ENCODE measurements around the gene WDTC1.
"Not testable (repeated sequence)": the region's sequence is repeated elsewhere in the genome, so short reads cannot be mapped to it uniquely, and the experiment has no call there.

The WDTC1 gene

DNA sequence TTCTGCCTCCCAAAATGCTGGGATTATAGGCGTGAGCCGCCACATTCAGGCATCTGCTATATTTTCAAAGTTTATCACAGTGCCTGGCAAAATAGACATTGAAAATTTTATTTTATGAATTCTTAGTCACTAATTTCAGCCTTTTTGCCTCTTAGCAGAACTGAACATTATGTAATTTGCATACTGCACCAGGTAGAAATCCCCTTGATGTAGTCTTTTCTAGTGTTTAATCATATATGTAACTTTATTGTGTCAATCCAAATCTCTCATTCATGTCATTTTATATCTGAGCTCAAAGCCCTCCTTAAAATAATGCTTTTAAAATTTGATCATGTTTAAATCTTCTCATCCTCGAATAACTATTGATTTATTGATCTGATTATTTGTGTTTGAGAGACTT lies 19.2 kb downstream of the WDTC1 start:
- DNase-seq: no peak

DNA sequence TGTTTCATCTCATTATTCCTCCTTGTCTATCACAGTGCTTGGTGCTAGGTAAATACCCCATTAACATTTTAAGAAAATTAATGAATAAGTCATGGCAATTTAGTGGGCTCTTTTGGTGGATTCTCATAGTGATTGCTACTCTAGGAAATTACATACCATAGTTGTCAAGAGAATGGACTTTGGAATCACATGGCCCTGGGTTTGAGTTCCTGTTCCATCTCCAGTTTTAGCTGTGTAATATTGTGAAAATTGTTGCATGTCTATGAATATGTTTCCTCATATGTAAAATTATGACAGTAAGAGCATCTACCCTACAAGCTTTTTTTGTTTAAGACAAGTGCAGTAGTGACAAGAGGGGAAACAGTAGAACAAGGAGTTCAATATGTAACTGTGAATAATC lies 20.7 kb downstream of the WDTC1 start:
- no peak for DNase-seq

DNA sequence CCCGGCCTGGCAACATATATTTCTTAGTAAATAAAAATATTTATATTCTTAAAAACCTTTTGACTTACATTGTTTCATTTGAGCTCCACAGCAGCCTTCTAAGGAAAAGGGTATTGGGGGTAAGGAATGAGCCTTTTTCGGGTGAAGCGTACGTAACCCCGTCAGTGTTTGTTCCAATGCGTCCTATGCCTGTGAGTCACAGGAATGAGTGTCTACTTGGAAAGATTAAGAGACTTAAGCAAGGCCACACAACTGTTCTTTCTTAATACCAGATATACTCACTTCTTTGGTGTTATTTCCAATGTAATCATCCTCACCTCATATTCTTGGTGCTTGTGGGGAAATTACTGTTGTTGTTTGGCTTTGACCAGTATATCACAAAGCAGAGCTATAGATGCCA lies 22.7 kb downstream of the WDTC1 start:
- no peak for DNase-seq

DNA sequence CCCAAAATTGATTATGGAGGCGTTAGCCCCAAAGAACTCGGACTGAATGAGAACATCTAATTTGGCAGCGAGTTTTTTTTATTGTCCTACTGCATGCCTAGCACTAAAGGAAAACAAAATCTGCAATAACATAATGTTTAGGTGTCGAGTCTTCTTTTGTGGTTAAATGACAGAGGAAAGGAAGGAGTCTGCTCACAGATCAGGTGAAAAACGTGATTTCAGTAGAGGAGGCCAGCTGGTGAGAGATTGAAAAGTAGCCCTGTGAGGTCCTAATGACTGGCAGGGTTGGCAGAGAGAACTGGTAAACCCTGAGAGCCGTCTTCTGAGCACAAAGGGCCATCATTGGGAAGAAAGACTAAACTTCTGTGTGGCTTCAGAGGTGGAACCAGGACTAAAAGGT lies 24.2 kb downstream of the WDTC1 start:
- DNase-seq: no peak

DNA sequence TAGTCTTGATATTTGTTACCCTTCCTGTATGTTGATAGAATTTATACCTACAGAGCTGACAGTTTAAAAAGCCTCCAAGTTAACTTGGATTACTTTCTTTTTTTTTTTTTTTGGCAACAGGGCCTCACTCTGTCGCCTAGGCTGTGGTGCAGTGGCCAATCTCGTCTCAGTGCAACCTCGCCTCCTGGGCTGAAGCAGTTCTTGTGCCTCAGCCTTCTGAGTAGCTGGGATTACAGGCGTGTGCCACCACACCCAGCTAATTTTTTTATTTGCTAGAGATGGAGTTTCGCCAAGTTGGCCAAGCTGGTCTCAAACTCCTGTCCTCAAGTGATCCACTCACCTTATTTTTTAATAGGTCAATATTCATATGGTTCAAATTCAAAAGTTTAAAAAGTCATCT lies 32.7 kb downstream of the WDTC1 start:
- no peak for DNase-seq

DNA sequence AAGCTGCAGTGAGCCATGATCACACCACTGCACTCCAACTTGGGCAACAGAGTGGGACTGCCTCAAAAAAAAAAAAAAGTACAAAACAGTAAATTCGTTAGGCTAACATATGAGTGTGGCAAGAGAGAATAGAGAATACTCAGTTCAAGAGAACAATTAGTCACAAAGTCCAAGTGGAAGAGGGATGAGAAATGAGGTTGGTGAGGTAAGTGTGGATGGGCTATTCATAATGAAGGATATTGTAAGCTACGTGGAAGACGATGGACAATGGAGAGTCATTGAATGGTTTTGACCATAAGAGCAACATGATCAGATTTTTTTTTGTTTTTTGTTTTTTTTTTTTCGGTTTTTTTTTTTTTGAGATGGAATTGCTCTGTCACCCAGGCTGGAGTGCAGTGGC lies 34.8 kb downstream of the WDTC1 start:
- no peak for DNase-seq

DNA sequence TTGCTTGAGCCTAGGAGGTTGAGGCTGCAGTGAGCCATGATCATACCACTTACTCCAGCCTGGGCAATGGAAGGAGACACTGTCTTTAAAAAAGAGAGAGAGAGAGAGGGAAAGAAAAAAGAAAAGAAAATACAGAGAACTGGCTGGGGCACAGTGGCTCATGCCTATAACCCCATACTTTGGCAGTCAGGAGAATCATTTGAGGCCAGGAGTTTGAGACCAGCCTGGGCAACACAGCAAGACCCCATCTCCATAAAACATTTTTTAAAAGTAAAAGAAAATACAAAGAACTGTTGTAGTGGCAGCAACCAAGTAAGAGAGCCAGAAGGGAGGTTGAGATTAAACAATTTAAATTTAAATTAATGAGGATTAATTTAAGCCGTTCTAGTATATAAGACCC lies 39.8 kb downstream of the WDTC1 start:
- no peak for DNase-seq

DNA sequence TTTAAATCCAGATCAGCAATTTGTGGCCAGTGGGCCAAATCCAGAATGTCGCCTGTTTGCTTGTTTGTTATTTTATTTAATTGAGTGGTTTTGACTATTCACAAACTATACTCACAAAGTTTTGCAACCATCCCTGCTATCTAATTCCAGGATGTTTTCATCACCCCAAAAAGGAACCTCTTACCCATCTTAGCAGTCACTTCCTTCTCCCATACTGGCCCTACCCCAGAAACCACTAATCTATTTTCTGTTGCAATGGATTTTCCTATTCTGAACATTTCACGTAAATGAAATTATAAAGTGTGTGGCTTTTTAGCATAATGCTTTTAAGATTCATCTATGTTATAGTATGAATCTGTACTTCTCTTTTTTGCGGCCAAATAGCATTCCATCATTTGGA lies 41.3 kb downstream of the WDTC1 start:
- DNase-seq: no peak

DNA sequence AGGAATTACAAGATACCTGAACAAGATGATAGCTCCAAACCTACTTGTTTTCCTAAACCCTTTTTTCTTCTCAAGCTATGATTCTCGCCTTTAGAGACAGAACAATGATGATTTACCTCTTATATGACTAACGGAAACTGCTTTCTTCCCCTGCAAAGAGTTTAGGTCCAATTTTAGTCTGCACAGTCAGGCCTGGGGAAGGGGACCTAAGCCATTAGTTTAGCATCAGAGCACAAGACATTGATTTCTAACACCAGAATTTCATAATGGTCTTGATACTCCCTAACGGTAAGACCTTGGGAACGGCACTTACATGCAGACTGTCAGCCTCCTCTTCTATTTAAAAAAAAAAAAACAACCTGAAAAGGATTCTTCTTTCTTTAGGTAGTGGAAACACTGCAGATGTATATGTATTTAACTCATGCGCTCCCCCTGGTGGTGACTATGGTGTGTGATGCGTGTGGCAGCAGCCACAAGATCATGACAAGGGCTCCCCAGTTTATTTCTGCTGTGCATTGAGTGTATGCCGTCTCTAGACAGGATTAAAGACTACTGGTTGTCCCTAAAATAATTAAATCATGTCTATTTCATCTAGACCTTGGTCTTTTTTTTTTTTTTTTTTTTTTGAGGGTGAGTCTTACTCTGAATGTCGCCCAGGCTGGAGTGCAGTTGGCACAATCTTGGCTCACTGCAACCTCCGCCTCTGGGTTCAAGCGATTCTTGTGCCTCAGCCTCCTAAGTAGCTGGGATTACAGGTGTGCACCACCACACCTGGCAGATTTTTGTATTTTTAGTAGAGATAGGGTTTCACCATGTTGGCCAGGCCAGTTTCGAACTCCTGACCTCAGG lies 50.2 kb downstream of the WDTC1 start:
- DNase-seq: peak; percentile 93

DNA sequence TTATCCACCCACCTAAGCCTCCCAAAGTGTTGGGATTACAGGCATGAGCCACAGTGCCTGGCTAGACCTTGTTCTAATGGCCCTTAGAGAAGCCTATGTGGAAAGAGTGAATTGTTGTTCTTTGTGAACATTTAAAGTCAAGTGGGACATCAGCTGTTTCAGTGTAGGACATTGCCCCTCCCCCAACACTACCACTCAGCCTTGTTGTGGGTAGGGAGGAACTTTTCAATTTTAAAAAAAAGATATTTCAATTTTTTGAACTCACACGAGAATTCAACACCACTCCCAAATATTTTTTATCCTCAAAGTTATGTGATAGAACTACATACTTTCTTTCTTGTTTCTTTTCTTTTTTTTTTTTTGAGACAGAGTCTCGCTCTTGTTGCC lies 50.8 kb downstream of the WDTC1 start:
- DNase-seq: no peak

DNA sequence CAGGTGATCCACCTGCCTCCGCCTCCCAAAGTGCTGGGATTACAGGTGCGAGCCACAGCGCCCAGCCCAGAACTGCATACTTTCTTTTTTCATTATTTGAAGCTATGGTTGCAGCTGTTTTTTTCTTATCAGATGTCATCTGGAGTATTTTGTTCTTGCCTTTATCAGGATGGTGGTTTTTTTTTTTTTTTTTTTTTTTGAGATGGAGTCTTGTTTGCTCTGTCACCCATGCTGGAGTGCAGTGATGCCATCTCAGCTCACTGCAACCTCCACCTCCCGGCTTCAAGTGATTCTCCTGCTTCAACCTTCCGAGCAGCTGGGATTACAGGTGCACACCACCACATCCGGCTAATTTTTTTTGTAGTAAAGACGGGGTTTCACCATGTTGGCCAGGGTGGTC lies 51.4 kb downstream of the WDTC1 start:
- not testable (repeated sequence) for DNase-seq

DNA sequence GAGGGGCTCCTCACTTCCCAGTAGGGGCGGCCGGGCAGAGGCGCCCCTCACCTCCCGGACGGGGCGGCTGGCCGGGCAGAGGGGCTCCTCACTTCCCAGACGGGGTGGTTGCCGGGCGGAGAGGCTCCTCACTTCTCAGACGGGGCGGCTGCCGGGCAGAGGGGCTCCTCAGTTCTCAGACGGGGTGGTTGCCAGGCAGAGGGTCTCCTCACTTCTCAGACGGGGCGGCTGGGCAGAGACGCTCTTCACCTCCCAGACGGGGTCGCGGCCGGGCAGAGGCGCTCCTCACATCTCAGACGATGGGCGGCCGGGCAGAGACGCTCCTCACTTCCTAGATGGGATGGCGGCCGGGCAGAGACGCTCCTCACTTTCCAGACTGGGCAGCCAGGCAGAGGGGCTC lies 54.7 kb downstream of the WDTC1 start:
- not testable (repeated sequence) for DNase-seq

DNA sequence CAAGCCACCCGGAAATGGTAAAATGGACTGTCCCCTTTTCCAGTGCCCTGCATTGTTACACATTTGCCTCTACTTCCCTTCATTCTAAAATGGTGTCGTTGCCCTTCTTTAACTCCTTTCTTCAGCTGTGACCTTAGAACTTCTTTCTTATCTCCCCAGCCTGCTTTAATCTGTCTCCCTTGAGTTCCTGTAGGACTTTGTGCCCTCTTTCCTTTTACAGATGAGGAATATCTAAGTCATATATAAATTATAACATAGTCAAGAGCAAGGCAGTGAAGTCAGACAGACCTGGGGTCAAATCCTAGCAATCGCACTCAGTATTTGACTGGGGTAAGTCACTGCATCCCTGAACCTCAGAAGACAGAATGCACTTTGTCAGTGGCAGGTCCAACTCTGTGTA lies 56.1 kb downstream of the WDTC1 start:
- DNase-seq: no peak

DNA sequence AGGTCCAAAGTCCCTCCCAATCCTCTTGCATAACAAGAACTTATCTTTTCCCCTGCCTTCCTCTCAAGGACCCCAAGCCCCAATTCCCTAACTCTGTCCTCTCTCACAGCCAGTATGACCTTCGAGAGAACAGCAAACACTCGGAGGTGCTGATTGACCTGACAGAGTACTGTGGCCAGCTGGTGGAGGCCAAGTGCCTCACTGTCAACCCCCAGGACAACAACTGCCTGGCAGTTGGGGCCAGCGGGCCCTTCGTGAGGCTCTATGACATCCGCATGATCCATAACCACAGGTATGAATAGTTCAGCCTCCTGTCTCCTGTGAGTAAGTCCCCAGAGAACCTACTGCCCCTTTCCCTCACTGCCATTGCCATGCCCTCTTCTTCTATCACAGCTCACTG lies 57.7 kb downstream of the WDTC1 start:
- no peak for DNase-seq

DNA sequence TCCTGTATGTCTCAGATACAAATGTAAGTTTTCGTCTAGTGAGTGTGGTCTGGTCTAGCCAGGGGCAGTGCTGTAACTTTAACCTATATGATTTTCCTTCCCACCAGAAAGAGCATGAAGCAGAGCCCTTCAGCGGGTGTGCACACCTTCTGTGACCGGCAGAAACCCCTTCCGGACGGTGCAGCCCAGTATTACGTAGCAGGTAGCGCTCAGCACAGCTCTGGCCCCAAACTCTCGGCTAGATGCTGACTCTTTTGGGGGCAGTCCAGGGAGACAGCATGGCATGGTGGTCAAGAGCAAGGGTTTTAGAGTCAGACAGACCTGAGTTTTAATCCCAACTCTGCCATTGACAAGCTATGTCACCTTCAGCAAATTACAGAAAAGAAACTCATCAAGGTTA lies 59.5 kb downstream of the WDTC1 start:
- DNase-seq: no peak

DNA sequence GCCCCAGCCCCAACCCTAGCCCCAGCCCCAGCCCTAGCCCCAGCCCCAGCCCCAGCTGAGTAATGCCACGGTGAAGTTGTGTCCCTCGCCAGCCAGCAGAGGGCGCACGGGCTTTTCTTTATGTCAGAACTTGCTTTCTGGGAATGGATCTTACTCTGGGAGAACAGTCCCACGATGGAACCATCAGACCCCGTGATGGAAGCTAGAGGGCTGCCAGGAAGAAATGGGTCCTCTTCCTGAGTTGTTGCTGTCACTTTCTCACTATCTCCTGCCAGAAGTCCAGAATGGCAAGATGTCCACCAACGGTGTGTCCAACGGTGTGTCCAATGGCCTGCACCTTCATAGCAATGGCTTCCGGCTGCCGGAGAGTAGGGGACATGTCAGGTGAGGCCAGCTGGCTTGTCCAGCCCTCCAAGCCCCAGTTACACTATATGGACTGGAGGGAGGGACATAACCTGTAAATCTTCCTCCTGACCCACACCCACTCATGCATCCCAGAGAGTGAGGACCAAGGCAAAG lies 62.4 kb downstream of the WDTC1 start:
- peak; percentile 90 for DNase-seq

DNA sequence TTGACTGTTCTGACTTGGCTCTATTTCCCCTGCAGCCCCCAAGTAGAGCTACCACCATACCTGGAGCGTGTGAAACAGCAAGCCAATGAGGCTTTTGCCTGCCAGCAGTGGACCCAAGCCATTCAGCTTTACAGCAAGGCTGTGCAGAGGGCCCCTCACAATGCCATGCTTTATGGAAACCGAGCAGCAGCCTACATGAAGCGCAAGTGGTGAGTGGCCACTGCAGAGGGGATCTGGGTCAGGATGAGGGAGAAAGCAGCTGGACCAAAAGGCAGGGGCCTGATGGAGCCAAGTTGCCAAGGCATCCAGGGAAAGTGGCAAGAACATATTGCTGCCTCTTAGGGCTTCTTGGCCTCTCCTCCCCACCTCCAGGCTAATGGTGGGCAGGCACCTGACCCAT lies 63.5 kb downstream of the WDTC1 start:
- DNase-seq: no peak

DNA sequence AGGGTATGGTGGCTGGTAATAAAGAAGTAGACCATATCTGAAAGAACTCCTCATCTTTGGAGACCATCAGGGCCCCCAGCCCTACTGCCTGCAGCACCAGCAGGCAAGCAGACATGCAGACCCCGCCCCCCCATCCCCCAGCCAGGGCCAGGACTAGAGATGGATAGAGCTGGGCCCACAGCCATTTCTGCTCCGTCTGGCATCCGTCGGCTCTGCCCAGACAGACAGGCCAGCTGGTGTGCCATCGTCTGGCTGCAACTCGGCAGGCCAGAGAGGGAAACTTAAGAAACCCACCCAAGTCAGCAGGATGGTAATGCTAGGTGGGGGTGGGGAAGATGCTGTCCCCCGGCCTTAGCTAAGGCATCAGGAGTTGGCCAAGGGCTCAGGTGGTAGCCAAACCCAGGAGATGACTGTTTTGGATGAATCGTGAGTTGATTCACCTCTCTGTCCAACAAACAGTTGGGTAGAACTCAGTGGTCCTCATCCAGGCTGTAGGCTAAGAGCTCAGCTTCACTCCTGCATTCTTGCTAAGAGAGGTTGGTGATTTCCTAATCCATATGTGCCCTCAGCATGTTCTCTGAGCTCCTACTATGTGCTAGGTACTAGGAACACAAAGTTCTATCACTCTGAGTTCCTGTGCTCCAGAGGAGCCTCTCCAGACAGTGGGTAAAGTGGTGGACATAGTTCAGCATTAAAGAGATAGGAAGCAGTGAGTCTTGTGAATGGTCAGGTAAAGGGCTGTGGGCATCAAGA lies 64.4 kb downstream of the WDTC1 start:
- DNase-seq: no peak

DNA sequence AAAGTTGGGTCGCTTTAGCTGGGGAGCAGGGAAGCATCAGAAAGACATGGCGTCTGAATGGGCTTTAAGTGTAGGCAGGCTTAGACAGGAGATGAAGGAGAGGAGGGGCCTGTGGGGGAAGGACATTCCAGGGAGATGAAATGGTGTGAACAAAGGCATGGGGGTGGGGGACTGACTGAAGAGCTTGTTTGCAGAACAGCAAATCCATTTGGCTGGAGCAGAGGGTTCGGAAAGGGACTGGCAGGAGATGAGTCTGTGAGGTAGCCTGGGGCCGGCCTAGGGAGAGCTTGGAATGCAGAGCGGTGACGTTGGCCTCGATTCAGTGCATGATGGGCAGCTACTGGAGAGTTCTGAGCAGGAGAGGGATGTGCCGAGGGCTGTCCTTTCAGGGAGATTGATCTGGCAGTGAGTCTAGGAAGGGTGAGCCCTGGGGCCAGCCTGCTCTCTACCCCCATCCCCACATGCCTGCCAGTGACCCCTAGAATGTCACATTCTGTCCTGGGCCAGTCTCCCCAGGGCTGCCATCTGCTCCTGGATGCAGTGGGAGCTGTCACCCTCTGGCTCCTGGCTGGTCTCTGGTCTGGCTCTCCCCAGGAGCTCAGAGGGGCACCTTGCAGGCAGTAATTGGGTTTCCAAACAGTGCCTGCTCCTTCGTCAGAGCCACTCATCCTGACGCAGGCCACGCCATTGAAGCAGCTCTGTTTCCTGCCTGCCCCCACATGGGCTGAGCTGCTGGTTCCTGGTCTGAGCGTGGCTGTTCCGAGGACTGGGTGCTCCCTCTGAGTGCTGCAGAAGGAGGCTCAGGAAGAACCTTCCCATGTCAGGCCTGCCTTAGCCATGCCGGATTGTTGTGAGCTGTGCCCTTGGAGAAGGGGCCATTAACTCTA lies 65.2 kb downstream of the WDTC1 start:
- peak; percentile 61 for DNase-seq

DNA sequence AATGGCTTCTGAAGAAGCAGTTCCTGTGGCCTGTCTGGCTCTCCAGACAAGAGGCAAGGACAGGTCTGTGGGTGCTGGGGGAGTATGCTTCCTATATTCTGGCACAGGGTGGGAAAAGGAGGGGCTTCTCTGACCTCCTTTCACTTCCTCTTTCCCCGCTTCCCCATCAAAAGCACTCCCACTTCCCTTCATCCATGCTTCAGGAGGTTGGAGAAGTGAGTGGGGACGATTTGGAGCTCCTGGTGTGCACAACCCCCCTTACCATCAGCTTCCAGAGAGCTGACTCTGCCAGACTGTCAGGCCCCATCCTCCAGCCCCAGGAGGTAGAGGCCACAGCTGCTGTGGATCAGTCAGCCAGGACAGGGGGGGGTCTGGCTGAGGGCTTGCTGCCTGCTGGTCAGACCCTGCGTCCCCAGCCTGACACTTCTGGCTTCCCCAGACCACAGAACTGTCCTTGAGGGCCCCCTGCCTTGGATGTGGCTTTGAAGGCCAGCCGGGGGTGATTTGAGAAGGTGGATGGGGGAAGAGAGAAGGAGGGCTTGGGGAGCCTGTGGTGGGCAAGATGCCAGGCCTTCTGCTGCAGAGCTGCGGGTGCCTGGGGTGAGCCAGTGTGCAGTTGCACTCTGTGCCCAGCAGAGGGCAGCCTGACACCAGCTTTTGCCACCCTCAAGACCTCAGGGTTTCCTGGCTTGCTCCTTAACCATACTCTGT lies 66.1 kb downstream of the WDTC1 start:
- DNase-seq: peak; percentile 91

DNA sequence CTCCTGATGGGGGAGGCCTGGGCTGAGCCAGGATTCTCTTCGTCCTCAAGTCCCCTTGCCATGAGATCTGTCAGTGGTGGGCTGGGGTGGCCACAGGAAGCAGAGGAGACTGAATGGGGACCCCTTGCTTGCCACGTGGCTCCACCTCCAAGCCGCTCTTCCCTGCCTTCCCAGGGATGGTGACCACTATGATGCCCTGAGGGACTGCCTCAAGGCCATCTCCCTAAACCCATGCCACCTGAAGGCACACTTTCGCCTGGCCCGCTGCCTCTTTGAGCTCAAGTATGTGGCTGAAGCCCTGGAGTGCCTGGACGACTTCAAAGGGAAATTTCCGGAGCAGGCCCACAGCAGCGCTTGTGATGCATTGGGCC lies 66.6 kb downstream of the WDTC1 start:
- DNase-seq: no peak

DNA sequence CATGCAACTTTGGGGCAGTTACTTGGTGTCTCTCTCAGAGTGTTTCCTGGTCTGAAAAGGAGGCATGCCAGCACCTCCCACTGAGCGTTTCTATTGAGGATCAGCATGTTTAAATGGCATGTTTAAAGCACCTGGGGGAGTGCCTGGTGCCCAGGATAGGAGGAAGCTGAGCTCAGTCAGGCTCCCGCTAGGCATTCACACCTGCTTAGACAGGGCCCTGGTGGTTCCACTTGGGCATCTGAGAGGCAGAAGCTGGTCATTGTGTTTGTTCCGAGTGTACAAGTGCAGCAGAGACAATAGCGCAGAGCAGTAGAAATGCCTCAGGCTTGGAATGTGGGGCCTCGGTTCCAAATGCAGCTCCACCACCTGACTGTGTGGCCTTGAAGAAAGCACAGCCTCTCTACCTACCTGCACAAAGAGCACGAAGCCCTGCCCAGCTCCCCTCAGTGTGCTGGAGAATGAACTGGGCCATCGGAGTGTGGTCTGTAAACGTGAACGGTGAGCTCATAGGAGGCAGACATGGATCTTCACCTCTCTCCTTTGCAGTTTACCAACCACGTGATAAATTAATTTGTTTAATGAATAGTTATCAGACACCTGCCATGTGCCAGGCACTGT lies 67.3 kb downstream of the WDTC1 start:
- DNase-seq: peak; percentile 52
